DOHH2 (cell line): ENCODE measurements around the gene OSBPL8.

ENCODE experiments used
- H3F3A ChIP-seq: fragments of 200-600 bp; sonication (generic), shearing (Covaris generic); 2 replicates; pipeline ENCODE4 v1.6.0; 2016; ENCODE audit warnings: antibody characterized with exemption, mild to moderate bottlenecking; ENCODE audit not compliant: control insufficient read depth, insufficient read depth
- H3K27ac ChIP-seq: fragments of 200-600 bp; sonication (generic); 2 replicates; pipeline ENCODE4 v1.5.1; 2014; ENCODE audit warnings: low read depth, mild to moderate bottlenecking, low read length, moderate library complexity
- H3K27me3 ChIP-seq: fragments of 200-600 bp; sonication (generic); 2 replicates; pipeline ENCODE4 v1.6.1; 2014; ENCODE audit warnings: mild to moderate bottlenecking, low read length, mixed read lengths; ENCODE audit not compliant: control insufficient read depth
- H3K36me3 ChIP-seq: fragments of 200-600 bp; sonication (generic); 2 replicates; pipeline ENCODE4 v1.6.1; 2014; ENCODE audit warnings: mild to moderate bottlenecking, low read length, moderate library complexity, mixed read lengths; ENCODE audit not compliant: control insufficient read depth
- H3K4me1 ChIP-seq: fragments of 200-600 bp; sonication (generic); 2 replicates; pipeline ENCODE4 v1.6.1; 2014; ENCODE audit warnings: mild to moderate bottlenecking, low read length, mixed read lengths; ENCODE audit not compliant: control insufficient read depth
- H3K4me2 ChIP-seq: fragments of 200-600 bp; sonication (generic); 2 replicates; pipeline ENCODE4 v1.6.0; 2014; ENCODE audit warnings: mild to moderate bottlenecking, low read length, moderate library complexity
- H3K4me3 ChIP-seq: fragments of 200-600 bp; sonication (generic); 2 replicates; pipeline ENCODE4 v1.5.1; 2014; ENCODE audit warnings: mild to moderate bottlenecking, low read length, mixed read lengths
- H3K79me2 ChIP-seq: fragments of 200-600 bp; sonication (generic); 2 replicates; pipeline ENCODE4 v1.6.1; 2014; ENCODE audit warnings: mild to moderate bottlenecking, low read length, mixed read lengths; ENCODE audit not compliant: control insufficient read depth
- H3K9me2 ChIP-seq: fragments of 200-600 bp; sonication (generic); replicated peaks from 2 replicates; pipeline ENCODE4 v1.6.1; 2014; ENCODE audit warnings: mild to moderate bottlenecking, low read length, mixed read lengths; ENCODE audit not compliant: control insufficient read depth
- H3K9me3 ChIP-seq: fragments of 200-600 bp; sonication (generic); 2 replicates; pipeline ENCODE4 v1.6.1; 2014; ENCODE audit warnings: antibody characterized with exemption, low read length, mixed read lengths; ENCODE audit not compliant: control insufficient read depth, insufficient read depth
- H4K20me1 ChIP-seq: fragments of 200-600 bp; sonication (generic); 2 replicates; pipeline ENCODE4 v1.6.0; 2014; ENCODE audit warnings: low read depth, mild to moderate bottlenecking, antibody characterized with exemption, low read length, moderate library complexity; ENCODE audit not compliant: control insufficient read depth, insufficient read depth
- EZH2phosphoT487 ChIP-seq: fragments of 200-600 bp; sonication (generic); IDR thresholded peaks from 2 replicates; pipeline ENCODE4 v1.6.1; 2017; ENCODE audit warnings: borderline replicate concordance, mild to moderate bottlenecking, antibody characterized with exemption, low read length, moderate library complexity, mixed read lengths
- TF ChIP-seq, protein P1 (sequence below): fragments of 200-600 bp; sonication (generic); IDR thresholded peaks from one replicate; pipeline ENCODE4 v1.5.1; 2014; ENCODE audit warnings: antibody characterized with exemption, mild to moderate bottlenecking, low read depth, low read length; ENCODE audit not compliant: poor library complexity, severe bottlenecking

OSBPL8 gene

DNA sequence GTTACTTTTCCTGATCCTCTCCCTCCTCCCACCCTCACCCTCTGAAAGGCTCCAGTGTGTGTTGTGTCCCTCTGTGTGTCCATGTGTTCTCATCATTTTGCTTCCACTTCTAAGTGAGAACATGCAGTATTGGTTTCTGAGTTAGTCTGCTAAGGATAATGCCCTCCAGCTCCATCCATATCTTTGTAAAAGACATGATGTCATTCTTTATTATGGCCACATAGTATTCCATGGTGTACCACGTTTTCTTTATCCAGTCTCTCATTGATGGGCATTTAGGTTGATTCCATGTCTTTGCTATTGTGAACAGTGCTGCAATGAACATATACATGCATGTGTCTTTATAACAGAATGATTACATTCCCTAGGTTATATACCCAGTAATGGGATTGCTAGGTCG is 159.4 kb downstream of the OSBPL8 start:
- Histone ChIP-seq H3K79me2 (no peaks in the 10 kb centered on the region), H4K20me1 (no peaks in the 10 kb centered on the region), H3K36me3 (peaks cover 10% of the 10 kb centered on the region; the same call in 1 of the 2 replicates), H3K27ac (no peak overlapping the region), H3K9me2 (no peaks in the 10 kb centered on the region), H3K9me3 (no peaks in the 10 kb centered on the region), H3F3A (no peaks in the 10 kb centered on the region), H3K4me1 (no peaks in the 10 kb centered on the region), H3K4me2 (no peak overlapping the region), H3K4me3 (no peak overlapping the region), H3K27me3 (no peaks in the 10 kb centered on the region)
- no peak for TF ChIP-seq EZH2phosphoT487
- TF ChIP-seq, protein P1, sequence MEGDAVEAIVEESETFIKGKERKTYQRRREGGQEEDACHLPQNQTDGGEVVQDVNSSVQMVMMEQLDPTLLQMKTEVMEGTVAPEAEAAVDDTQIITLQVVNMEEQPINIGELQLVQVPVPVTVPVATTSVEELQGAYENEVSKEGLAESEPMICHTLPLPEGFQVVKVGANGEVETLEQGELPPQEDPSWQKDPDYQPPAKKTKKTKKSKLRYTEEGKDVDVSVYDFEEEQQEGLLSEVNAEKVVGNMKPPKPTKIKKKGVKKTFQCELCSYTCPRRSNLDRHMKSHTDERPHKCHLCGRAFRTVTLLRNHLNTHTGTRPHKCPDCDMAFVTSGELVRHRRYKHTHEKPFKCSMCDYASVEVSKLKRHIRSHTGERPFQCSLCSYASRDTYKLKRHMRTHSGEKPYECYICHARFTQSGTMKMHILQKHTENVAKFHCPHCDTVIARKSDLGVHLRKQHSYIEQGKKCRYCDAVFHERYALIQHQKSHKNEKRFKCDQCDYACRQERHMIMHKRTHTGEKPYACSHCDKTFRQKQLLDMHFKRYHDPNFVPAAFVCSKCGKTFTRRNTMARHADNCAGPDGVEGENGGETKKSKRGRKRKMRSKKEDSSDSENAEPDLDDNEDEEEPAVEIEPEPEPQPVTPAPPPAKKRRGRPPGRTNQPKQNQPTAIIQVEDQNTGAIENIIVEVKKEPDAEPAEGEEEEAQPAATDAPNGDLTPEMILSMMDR = no peak

DNA sequence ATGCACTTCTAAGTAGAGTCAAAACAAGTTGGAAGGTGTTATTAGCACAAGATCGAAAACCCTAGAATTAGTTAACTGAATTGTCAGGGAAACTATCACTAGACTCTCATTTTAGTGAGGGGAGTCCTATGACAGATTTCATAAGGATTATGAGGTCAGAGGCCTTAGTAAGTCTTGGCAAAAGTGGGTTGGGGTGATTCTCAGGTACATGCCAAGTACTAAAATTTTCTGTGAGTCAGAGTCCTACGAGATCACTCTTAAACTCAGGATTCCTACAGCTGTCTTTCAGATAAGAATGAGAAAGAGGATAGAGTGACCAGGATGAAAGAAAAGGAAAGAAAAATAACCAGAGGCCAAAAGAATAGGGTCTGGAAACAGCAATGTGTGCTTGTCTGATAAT is 160.5 kb downstream of the OSBPL8 start:
- Histone ChIP-seq H4K20me1 (no peaks in the 10 kb centered on the region), H3K79me2 (no peaks in the 10 kb centered on the region), H3K4me1 (no peaks in the 10 kb centered on the region), H3K9me3 (no peaks in the 10 kb centered on the region), H3K4me2 (no peak overlapping the region), H3K36me3 (peaks cover 10% of the 10 kb centered on the region; the same call in 1 of the 2 replicates), H3K27me3 (no peaks in the 10 kb centered on the region), H3K9me2 (no peaks in the 10 kb centered on the region), H3F3A (no peaks in the 10 kb centered on the region), H3K27ac (no peak overlapping the region), H3K4me3 (no peak overlapping the region)
- TF ChIP-seq EZH2phosphoT487 = no peak
- TF ChIP-seq, protein P1 = no peak

GRCh38 chr12:76398106-76398505 is 161.5 kb downstream of the OSBPL8 start:
- Histone ChIP-seq H3K4me3 (no peak overlapping the region), H3F3A (no peaks in the 10 kb centered on the region), H3K9me2 (no peaks in the 10 kb centered on the region), H3K4me1 (no peaks in the 10 kb centered on the region), H3K4me2 (no peak overlapping the region), H3K9me3 (no peaks in the 10 kb centered on the region), H3K79me2 (no peaks in the 10 kb centered on the region), H3K27me3 (no peaks in the 10 kb centered on the region), H4K20me1 (no peaks in the 10 kb centered on the region), H3K27ac (no peak overlapping the region), H3K36me3 (peaks cover 10% of the 10 kb centered on the region; the same call in 1 of the 2 replicates)
- no peak for TF ChIP-seq EZH2phosphoT487
- TF ChIP-seq, protein P1 = no peak
